IMR-90 (cell line): Measurements from ENCODE around the gene APBB3. TPM values are rescaled to one million over a fixed set of nuclear protein-coding genes. Genes with fewer than 3 reads are reported as not detected.
A peak's percentile ranks its signal among the peaks of the same experiment; 100 is the strongest.

Experiments
- ATAC-seq: fragments of 200-7000 bp; cut with Tn5 transposase; 2 replicates; pipeline ENCODE4 v1.9.1; 2020; ENCODE audit warnings: low read depth, mild to moderate bottlenecking, moderate library complexity
- BruUV-seq: library from RNA; stranded (reverse); fragments of 400-500 nt; replicated peaks from 2 replicates; lab custom pipeline; 2021; lab: Mats Ljungman, UMichigan
- CTCF ChIA-PET: fragments of 300-600 bp; formaldehyde crosslinking; extraction: SDS; loops from one replicate; lab custom pipeline; 2021; ENCODE audit warnings: antibody characterized with exemption; lab: Yijun Ruan, JAX
- POLR2A ChIA-PET: fragments of 300-600 bp; sonication (Branson Sonifier 250); formaldehyde crosslinking; loops from one replicate; lab custom pipeline; 2022; ENCODE audit warnings: antibody characterized with exemption; ENCODE audit not compliant: unreplicated experiment; lab: Charles Lee
- DNase-seq: peaks from one replicate; pipeline ENCODE4 v3.0.0; 2013
- H2AFZ ChIP-seq: replicated peaks from 2 replicates; pipeline ENCODE3; 2013; ENCODE audit warnings: low read length, mild to moderate bottlenecking; ENCODE audit not compliant: poor library complexity
- H2AK5ac ChIP-seq: 2 replicates; pipeline ENCODE4 v1.6.1; 2013; ENCODE audit warnings: low read depth, low read length, inconsistent platforms
- H2AK9ac ChIP-seq: replicated peaks from 2 replicates; pipeline ENCODE3; 2013; ENCODE audit warnings: mild to moderate bottlenecking, low read depth, low read length, moderate library complexity; ENCODE audit not compliant: poor library complexity
- H2BK120ac ChIP-seq: 2 replicates; pipeline ENCODE4 v1.6.1; 2013; ENCODE audit warnings: low read depth, low read length, inconsistent platforms
- H2BK15ac ChIP-seq: 3 replicates; pipeline ENCODE4 v1.6.1; 2013; ENCODE audit warnings: low read depth, low read length, inconsistent platforms
- H2BK20ac ChIP-seq: 2 replicates; pipeline ENCODE4 v1.6.1; 2013; ENCODE audit warnings: low read depth, mild to moderate bottlenecking, inconsistent platforms, low read length, moderate library complexity
- H2BK5ac ChIP-seq: 2 replicates; pipeline ENCODE4 v1.6.1; 2013; ENCODE audit warnings: mild to moderate bottlenecking, low read depth, low read length, inconsistent platforms; ENCODE audit not compliant: poor library complexity, severe bottlenecking
- H3K14ac ChIP-seq: replicated peaks from 2 replicates; pipeline ENCODE4 v1.6.1; 2013; ENCODE audit warnings: low read depth, low read length, inconsistent platforms
- H3K18ac ChIP-seq: 2 replicates; pipeline ENCODE4 v1.6.1; 2013; ENCODE audit warnings: low read depth, low read length, control low read depth
- H3K23ac ChIP-seq: 2 replicates; pipeline ENCODE4 v1.6.1; 2013; ENCODE audit warnings: low read depth, low read length, inconsistent platforms
- H3K27ac ChIP-seq: 2 replicates; pipeline ENCODE4 v1.5.1; 2013; ENCODE audit warnings: mild to moderate bottlenecking, control low read depth, low read length; ENCODE audit not compliant: insufficient read depth
- H3K27me3 ChIP-seq: 2 replicates; pipeline ENCODE4 v1.6.1; 2013; ENCODE audit warnings: low read length; ENCODE audit not compliant: control insufficient read depth, insufficient read depth
- H3K36me3 ChIP-seq: 2 replicates; pipeline ENCODE4 v1.6.1; 2013; ENCODE audit warnings: low read length, mixed read lengths; ENCODE audit not compliant: control insufficient read depth, insufficient read depth
- H3K4ac ChIP-seq: 2 replicates; pipeline ENCODE4 v1.6.1; 2013; ENCODE audit warnings: low read depth, low read length, inconsistent platforms
- H3K4me1 ChIP-seq: 2 replicates; pipeline ENCODE4 v1.6.1; 2013; ENCODE audit warnings: low read length, mixed read lengths; ENCODE audit not compliant: control insufficient read depth, insufficient read depth
- H3K4me2 ChIP-seq: 2 replicates; pipeline ENCODE4 v1.6.1; 2013; ENCODE audit warnings: low read depth, mild to moderate bottlenecking, control low read depth, low read length, moderate library complexity
- H3K4me3 ChIP-seq: 2 replicates; pipeline ENCODE4 v1.5.1; 2013; ENCODE audit warnings: low read depth, mild to moderate bottlenecking, control low read depth, low read length, moderate library complexity; ENCODE audit not compliant: insufficient read depth
- H3K56ac ChIP-seq: 2 replicates; pipeline ENCODE4 v1.6.1; 2013; ENCODE audit warnings: low read length, inconsistent platforms; ENCODE audit not compliant: insufficient read depth; ENCODE audit errors: extremely low read depth
- H3K79me1 ChIP-seq, 2 experiments: 2 replicates each; pipeline ENCODE4 v1.6.1; 2013; ENCODE audit warnings: low read length in 2 of 2, inconsistent platforms in 1 of 2, low read depth in 1 of 2
- H3K9ac ChIP-seq: 2 replicates; pipeline ENCODE4 v1.6.1; 2013; ENCODE audit warnings: low read depth, low read length, control low read depth
- H3K9me1 ChIP-seq: 2 replicates; pipeline ENCODE4 v1.6.1; 2013; ENCODE audit warnings: low read length, inconsistent platforms; ENCODE audit not compliant: insufficient read depth
- H3K9me3 ChIP-seq: 2 replicates; pipeline ENCODE4 v1.6.1; 2013; ENCODE audit warnings: low read length; ENCODE audit not compliant: control insufficient read depth, insufficient read depth
- H4K20me1 ChIP-seq: 2 replicates; pipeline ENCODE4 v1.6.1; 2013; ENCODE audit warnings: low read length, inconsistent platforms; ENCODE audit not compliant: insufficient read depth
- H4K5ac ChIP-seq: 2 replicates; pipeline ENCODE4 v1.6.1; 2013; ENCODE audit warnings: mild to moderate bottlenecking, low read depth, low read length, control low read depth
- H4K8ac ChIP-seq, 2 experiments: 2 replicates each; pipeline ENCODE4 v1.6.1; 2013; ENCODE audit warnings: low read depth in 2 of 2, low read length in 2 of 2, control low read depth in 1 of 2, inconsistent platforms in 1 of 2
- H4K91ac ChIP-seq: 2 replicates; pipeline ENCODE4 v1.6.1; 2013; ENCODE audit warnings: low read depth, low read length, inconsistent platforms; ENCODE audit not compliant: insufficient read depth
- CEBPB ChIP-seq: IDR thresholded peaks from 2 replicates; pipeline ENCODE4 v1.6.1; 2012; ENCODE audit warnings: low read depth, low read length, improper control_type of control experiment
- MAZ ChIP-seq: IDR thresholded peaks from 2 replicates; pipeline ENCODE4 v1.6.1; 2012; ENCODE audit warnings: low read depth, mild to moderate bottlenecking, low read length, improper control_type of control experiment, moderate library complexity, borderline replicate concordance
- NFE2L2 ChIP-seq: fragments of 150-350 bp; IDR thresholded peaks from 2 replicates; pipeline ENCODE4 v1.6.1; 2016; ENCODE audit warnings: low read depth, mild to moderate bottlenecking, low read length
- RAD21 ChIP-seq: IDR thresholded peaks from 2 replicates; pipeline ENCODE4 v1.6.1; 2012; ENCODE audit warnings: low read length, improper control_type of control experiment
- RCOR1 ChIP-seq: IDR thresholded peaks from 2 replicates; pipeline ENCODE4 v1.6.1; 2012; ENCODE audit warnings: mild to moderate bottlenecking, low read length, improper control_type of control experiment; ENCODE audit not compliant: insufficient replicate concordance
- RFX5 ChIP-seq: IDR thresholded peaks from 2 replicates; pipeline ENCODE4 v1.8.0; 2012; ENCODE audit warnings: low read depth, mild to moderate bottlenecking, low read length, moderate library complexity
- WGBS, 2 experiments: methylation state at CpG; one replicate each; pipeline versions ENCODE4 v1.1.5 to v1.1.7; 2013; ENCODE audit warnings: missing lambda C conversion rate in 2 of 2; ENCODE audit not compliant: insufficient read length in 1 of 2; ENCODE audit errors: extremely low coverage in 2 of 2; 5-methylcytosine and 5-hydroxymethylcytosine counted together
- dilution Hi-C: fragments of 300-500 bp; cut with HindIII; formaldehyde crosslinking; loops from one replicate; pipeline ENCODE4 v1.14.3; 2018; ENCODE audit warnings: low sequenced_read_pairs; ENCODE audit not compliant: unreplicated experiment
- in situ Hi-C: fragments of 300-500 bp; cut with MboI; formaldehyde crosslinking; loops from 3 replicates; pipeline ENCODE4 v1.14.3; 2019; ENCODE audit warnings: low sequenced_read_pairs, inconsistent platforms, mixed read lengths
- intact Hi-C: fragments of 100-400 bp; cut with micrococcal nuclease; formaldehyde crosslinking; loops from 2 replicates; pipeline ENCODE4 v1.10.0; 2022
- polyA plus RNA-seq, 3 experiments: library from polyadenylated mRNA; depleted of rRNA; stranded (reverse); fragments of >200 nt; gene quantifications; 2 replicates each; pipeline ENCODE4 v1.2.3, GENCODE V29; 2012; ENCODE audit warnings: low replicate concordance in 1 of 3
- total RNA-seq: library from RNA; depleted of rRNA; stranded (reverse); fragments of >200 nt; gene quantifications from 2 replicates; pipeline ENCODE4 v1.2.3, GENCODE V29; 2012

APBB3 gene
- total and polyA plus RNA-seq, 2 of the 4 experiments (the other 2 are of a cell fraction), result 6.6 to 23.8 TPM

GRCh38 chr5:140557136-140557805 lies 7.1 kb downstream of the APBB3 start, which contains the start of gene SRA1 (continued):
- peak; percentile 66; the same call in 1 of the 2 replicates for TF ChIP-seq MAZ
- TF ChIP-seq RFX5, result no peak
- peak; percentile 66 for TF ChIP-seq RCOR1

GRCh38 chr5:140556438-140556837 lies 8.0 kb downstream of the APBB3 start:
- dilution Hi-C loops (no loop called here), intact Hi-C loops (no loop called here), in situ Hi-C loops (no loop called here)
- BruUV-seq, result no TSS peak
- Histone ChIP-seq H3K27me3 (no peaks in the 10 kb centered on the region), H2AFZ (no peak overlapping the region), H3K9me3 (no peaks in the 10 kb centered on the region), H3K4me3 (peak overlapping the region; percentile 92), H2BK15ac (no peak overlapping the region), H3K36me3 (peaks cover 18% of the 10 kb centered on the region), H4K20me1 (peaks cover 20% of the 10 kb centered on the region), H2AK9ac (peak overlapping the region; percentile 50), H4K5ac (no peak overlapping the region; the same call in 1 of the 2 replicates), H3K4ac (peak overlapping the region; percentile 38), H2AK5ac (peak overlapping the region; percentile 6; the same call in 1 of the 2 replicates), H4K91ac (0 out of 2 replicates have a peak overlapping the region, but pooled peaks have one; percentile 10), H3K4me1 (peaks cover 16% of the 10 kb centered on the region), H3K9ac (peak overlapping the region; percentile 97), H2BK120ac (0 out of 2 replicates have a peak overlapping the region, but pooled peaks have one; percentile 9), H2BK5ac (peak overlapping the region; percentile 51), H3K79me1 (peaks cover 22 to 55% of the 10 kb centered on the region in 2 experiments), H3K14ac (peak overlapping the region; percentile 29), H2BK20ac (no peak overlapping the region), H3K4me2 (peak overlapping the region; percentile 79), H4K8ac (peak overlapping the region in 1 of 2 experiments; percentile 99; a peak in 1 of 4 replicates), H3K27ac (peak overlapping the region; percentile 96; the same call in 1 of the 2 replicates), H3K56ac (peak overlapping the region; percentile 56; the same call in 1 of the 2 replicates), H3K9me1 (peaks cover 9% of the 10 kb centered on the region), H3K23ac (peak overlapping the region; percentile 74; the same call in 1 of the 2 replicates), H3K18ac (no peak overlapping the region)
- ATAC-seq (no peak), DNase-seq (peak; percentile 46)
- WGBS, 2 experiments, result no CpG with 5 or more reads among the region's 6 CpGs
- ChIA-PET POLR2A (no interaction called here), CTCF (no interaction called here)
- peak; percentile 44; the same call in 1 of the 2 replicates for TF ChIP-seq CEBPB
- TF ChIP-seq NFE2L2, result no peak
- no peak for TF ChIP-seq RAD21
